COLO829 (cell line): ENCODE results near the gene TMEM191C.
"Not testable (repeated sequence)": the region's sequence is repeated elsewhere in the genome, so short reads cannot be mapped to it uniquely, and the experiment has no call there.

Source experiments
- DNase-seq: peaks from one replicate; pipeline ENCODE4 v3.0.0; 2012; ENCODE audit warnings: low spot score

Gene TMEM191C

GRCh38 chr22:21467337-21468193 lies at the start of gene TMEM191C:
TSS of gene TMEM191C (plus strand) at chr22:21467387. CDS start at chr22:21467460, 73 bp downstream.
- DNase-seq = not testable (repeated sequence)

- DNase-seq = not testable (repeated sequence)
These were observed 49.3 kb upstream of the TMEM191C start for GRCh38 chr22:21417853-21418252.

DNA sequence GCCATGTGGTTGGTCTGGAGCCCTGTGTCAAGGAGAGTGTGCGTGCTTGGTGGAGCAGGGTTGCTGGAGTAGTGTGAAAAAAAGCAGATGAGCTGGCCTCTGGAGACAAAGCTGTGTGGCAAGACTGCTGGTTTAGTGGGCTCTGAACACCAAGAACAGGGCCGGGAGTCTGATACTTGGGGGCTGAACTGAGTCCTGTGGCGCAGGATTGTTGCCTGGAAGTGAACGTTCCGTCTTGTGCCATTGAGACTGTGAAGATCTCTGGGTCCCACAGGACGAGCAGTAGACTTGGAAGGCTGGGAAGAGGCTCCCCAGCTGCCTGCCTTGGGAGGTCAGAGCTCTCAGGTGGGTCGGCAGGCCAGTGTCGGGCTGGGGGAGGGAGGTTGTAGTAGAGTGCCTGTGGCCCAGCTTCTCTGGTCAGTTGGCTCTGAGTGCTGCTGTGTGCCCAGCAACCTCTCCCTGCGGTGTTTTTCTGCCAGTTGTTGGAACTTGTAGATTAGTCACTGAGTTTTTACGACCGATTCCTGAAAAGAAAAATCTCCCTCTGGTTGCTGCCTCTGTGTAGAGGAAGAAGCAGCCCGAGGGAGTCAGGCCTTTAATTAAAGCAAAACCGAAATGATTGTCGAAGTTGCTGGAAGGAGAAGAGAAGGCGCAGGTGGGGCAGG lies 48.1 kb upstream of the TMEM191C start:
- DNase-seq = not testable (repeated sequence)

- not testable (repeated sequence) for DNase-seq
These were observed 46.9 kb upstream of the TMEM191C start for GRCh38 chr22:21420180-21420763.

GRCh38 chr22:21424084-21424709 lies 43.0 kb upstream of the TMEM191C start:
- DNase-seq = not testable (repeated sequence)

- not testable (repeated sequence) for DNase-seq
These were observed 32.6 kb upstream of the TMEM191C start for GRCh38 chr22:21434378-21435233.

- DNase-seq = not testable (repeated sequence)
These were observed 31.0 kb upstream of the TMEM191C start for GRCh38 chr22:21435998-21436810.

DNA sequence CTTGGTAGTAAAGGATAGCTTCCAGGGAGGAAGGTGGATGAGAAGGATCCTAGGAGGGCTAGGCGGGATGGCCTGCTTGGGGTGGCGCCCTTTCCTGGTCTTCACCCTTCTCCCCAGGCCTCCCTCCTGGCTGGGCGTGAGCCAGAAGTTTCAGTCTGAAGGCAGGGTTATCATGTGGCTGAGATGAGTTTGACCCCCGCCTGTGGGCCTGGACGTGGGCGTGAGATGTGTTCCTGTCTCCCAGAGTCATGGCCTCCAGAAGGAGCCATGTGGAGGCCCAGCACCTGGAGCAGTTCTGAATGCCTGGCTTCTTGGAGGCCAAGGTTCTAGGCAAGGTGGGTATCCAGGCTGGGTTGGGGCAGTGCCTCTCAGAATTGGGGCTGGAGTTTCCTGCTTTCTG lies 29.2 kb upstream of the TMEM191C start:
- not testable (repeated sequence) for DNase-seq

GRCh38 chr22:21440018-21440636 lies 27.1 kb upstream of the TMEM191C start:
- not testable (repeated sequence) for DNase-seq

DNA sequence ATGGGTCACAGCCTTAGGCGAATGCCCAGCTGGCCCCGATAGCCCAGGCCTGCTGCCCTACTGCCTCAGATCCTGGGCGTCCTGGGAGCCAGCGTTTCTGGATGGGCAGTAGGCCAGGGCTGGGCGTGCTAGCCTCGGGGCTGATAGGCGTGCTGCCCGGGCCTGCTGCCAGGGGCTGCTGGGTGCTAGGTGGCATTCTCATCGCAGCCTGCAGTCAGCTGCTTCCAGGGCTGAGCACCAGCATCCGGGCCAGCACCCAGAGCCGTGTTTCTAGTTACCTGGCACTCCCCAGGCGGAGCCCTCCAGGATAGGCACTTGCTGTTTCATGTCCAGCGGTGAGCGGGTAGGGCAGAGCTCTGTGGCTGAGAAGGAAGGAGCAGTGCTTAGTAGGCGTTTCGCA lies 26.5 kb upstream of the TMEM191C start:
- DNase-seq = not testable (repeated sequence)

- not testable (repeated sequence) for DNase-seq
These were observed 26.0 kb upstream of the TMEM191C start for GRCh38 chr22:21441170-21441569.

GRCh38 chr22:21442123-21442522 lies 25.1 kb upstream of the TMEM191C start:
- DNase-seq = not testable (repeated sequence)

DNA sequence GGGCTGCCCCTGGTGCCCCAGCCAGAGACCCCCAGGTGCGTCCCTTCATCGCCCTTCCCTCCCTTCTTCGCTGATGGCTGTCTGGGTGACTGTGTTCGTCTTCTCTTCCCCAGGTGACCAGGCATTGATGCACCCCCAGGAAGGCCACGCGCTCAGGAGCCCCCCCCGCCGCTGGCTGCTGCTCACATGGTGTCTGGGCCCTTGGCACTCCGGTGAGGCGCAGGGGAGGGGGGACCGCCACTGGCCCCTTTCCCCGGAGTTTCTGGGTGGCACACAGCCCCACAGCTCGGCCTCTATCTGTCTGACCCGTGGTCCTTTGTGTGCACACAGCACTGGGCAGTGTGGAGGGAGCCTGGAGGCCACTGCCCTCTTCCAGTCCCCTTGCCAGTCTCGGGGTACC lies 24.5 kb upstream of the TMEM191C start:
- not testable (repeated sequence) for DNase-seq

- no peak for DNase-seq
These were observed 24.0 kb upstream of the TMEM191C start for GRCh38 chr22:21443057-21443734.

DNA sequence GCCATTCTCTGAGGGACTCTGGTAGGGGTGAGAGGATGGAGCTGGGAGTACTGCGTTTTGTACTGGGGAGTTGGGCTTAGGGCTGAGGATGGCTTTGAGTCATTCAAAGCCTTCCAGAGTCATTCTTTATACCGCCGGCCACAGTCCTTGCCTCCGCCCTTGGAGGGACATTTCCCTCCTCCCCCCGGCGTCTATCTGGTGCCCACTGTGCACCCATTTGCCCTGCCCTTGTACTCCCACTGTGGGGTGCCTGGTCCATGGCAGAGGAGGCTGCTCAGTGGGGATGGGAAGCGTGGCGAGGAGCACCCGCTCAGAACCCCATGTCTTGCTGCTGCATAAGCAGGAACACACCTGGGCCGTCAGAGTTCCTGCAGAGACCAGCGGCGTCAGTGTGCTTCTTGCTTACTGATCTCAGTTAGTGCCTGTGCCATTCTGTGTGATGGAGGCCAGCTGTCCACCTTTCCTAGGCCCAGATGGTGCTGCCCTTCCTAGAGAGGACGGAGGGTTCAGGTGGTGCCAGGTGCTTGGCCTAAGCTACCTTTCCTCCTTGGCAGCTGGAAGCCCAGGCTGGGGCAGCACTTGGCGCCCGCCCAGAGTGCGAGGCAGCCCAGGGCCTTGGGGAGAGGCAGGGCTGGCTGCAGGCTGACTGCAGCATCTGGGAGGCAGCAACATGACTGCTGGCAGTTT lies 23.3 kb upstream of the TMEM191C start:
- DNase-seq = no peak

DNA sequence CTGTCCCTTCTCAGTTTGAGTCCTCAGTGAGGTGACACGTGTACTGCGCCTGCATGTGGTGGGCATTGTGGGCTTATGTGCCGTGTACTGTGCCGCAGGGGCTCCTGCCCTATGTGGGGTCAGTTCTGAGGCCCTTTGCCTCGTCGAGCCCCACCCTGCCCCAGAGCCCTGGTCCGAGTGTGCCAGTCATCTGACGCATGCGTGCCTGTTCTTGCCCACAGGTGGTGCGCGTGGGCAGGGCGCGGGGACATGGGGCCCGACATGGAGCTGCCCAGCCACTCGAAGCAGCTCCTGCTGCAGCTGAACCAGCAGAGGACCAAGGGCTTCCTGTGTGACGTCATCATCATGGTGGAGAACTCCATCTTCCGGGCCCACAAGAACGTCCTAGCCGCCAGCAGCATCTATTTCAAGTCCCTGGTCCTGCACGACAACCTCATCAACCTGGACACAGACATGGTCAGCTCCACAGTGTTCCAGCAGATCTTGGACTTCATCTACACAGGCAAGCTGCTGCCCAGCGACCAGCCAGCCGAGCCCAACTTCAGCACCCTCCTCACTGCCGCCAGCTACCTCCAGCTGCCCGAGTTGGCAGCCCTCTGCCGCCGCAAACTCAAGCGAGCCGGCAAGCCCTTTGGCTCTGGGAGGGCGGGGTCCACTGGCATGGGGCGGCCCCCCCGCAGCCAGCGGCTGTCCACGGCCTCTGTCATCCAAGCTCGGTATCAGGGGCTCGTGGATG lies 22.3 kb upstream of the TMEM191C start:
- no peak for DNase-seq

DNA sequence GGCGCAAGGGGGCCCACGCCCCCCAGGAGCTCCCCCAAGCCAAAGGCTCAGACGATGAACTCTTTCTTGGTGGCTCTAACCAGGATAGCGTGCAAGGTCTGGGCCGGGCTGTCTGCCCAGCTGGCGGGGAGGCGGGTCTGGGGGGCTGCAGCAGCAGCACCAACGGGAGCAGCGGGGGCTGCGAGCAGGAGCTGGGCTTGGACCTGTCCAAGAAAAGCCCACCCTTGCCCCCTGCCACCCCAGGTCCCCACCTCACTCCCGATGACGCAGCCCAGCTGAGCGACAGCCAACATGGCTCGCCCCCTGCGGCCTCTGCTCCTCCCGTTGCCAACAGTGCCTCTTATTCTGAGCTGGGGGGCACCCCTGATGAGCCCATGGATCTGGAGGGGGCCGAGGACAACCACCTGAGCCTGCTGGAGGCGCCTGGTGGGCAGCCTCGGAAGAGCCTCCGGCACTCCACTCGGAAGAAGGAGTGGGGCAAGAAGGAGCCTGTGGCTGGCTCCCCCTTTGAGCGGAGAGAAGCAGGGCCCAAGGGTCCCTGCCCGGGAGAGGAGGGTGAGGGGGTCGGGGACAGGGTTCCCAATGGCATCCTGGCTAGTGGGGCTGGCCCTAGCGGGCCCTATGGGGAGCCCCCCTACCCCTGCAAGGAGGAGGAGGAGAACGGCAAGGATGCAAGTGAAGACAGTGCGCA lies 21.6 kb upstream of the TMEM191C start:
- DNase-seq = no peak
